ENCODE data around the gene NKAIN2. TPM values are rescaled to one million over a fixed set of nuclear protein-coding genes. Genes with fewer than 3 reads are reported as not detected.

NKAIN2 gene
- total RNA-seq, 1 experiment from 2014 or later, result 1.1 TPM

DNA sequence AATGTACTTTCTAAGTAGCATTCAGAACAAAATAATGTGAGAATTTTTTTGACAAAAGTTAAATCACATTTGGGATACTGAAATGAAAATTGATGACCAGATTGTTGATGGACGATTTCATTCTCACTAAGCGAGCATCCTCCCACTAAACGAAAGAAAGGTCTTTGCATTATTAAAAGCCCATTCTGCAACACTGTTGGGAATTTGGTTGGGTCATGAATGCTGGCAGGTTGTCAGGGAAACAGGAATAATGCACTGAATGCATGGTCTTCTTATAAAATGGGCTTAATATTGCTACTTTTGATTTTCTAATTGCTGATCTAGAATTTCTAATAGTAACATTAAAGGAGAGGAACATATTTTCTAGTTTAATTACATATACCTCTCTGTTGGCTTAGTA lies 229.8 kb downstream of the NKAIN2 start:
- no peak for DNase-seq
- no peaks in the 10 kb centered on the region for H3K27me3 ChIP-seq (ENCODE audit: control insufficient read depth, insufficient read depth, low read length)
- H3K36me3 ChIP-seq (replicated peaks; ENCODE audit: control insufficient read depth, insufficient read depth, low read length), result no peaks in the 10 kb centered on the region
- H3K4me3 ChIP-seq (ENCODE audit: insufficient read depth, low read depth, low read length), result no peak overlapping the region

DNA sequence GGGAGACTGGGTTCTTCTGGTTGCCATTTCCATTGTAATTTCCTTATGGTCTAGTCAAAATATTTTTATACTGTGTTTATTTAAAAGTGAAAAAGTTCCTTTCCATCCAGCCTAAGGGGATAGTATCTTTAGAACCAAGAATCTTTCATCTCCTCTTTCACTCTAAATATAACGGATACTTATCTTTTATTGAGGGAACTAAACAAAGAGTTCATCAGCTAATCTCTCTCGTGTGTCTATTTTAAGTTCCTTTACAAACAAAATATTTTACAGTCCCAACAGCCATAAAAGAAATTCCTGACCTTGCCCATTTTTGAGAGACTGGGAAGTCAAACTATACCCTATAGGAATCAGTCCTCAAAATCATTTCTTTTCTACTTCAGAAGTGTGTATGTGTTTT lies 232.7 kb downstream of the NKAIN2 start:
- Histone ChIP-seq H3K27me3 (ENCODE audit: control insufficient read depth, insufficient read depth, low read length) (no peaks in the 10 kb centered on the region), H3K4me3 (ENCODE audit: insufficient read depth, low read depth, low read length) (no peak overlapping the region), H3K36me3 (replicated peaks; ENCODE audit: control insufficient read depth, insufficient read depth, low read length) (no peaks in the 10 kb centered on the region)
- DNase-seq, result no peak

GRCh38 chr6:124040655-124041054 lies 237.0 kb downstream of the NKAIN2 start:
- DNase-seq, result no peak
- H3K27me3 ChIP-seq (ENCODE audit: control insufficient read depth, insufficient read depth, low read length), result no peaks in the 10 kb centered on the region
- H3K36me3 ChIP-seq (replicated peaks; ENCODE audit: control insufficient read depth, insufficient read depth, low read length), result no peaks in the 10 kb centered on the region
- H3K4me3 ChIP-seq (ENCODE audit: insufficient read depth, low read depth, low read length), result no peak overlapping the region

DNA sequence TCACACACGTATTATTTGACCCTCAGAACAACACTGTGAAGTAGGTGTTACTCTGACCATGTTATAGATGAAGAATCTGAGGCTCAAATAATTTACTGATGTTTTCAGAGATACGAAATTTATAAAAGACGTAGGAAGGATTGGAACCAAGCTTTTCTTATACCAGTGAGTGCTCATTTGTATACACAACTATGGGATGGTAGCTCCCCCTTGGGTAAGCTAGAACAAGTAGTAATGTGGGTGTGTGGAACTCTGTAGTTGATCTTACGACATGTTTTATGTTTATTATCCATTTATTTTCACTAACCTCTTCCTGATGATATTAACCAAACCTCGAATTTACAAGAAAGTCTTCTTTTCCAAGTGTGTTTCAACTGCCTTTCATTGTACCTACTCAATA lies 248.5 kb downstream of the NKAIN2 start:
- Histone ChIP-seq H3K36me3 (replicated peaks; ENCODE audit: control insufficient read depth, insufficient read depth, low read length) (no peaks in the 10 kb centered on the region), H3K4me3 (ENCODE audit: insufficient read depth, low read depth, low read length) (no peak overlapping the region), H3K27me3 (ENCODE audit: control insufficient read depth, insufficient read depth, low read length) (no peaks in the 10 kb centered on the region)
- DNase-seq, result no peak

DNA sequence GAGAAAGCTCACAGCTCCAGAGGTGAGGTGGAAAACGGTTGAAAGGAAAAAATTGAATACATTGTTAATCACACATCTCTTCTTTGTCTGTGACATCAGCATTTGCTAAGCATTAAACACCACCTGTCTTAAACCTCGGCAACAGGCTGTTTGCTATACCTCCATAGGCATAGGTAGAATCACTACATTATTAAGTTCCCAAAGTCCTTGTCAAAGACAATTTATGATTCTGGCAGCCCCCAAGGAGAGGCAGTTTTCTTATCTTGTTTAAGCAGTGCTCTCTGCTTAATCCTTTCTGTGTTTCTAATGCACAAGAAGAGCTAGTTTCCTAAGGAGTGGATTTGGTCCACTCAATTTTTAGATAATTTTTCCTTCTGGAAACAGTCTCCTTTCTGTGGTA lies 249.7 kb downstream of the NKAIN2 start:
- no peaks in the 10 kb centered on the region for H3K36me3 ChIP-seq (replicated peaks; ENCODE audit: control insufficient read depth, insufficient read depth, low read length)
- DNase-seq, result no peak
- H3K4me3 ChIP-seq (ENCODE audit: insufficient read depth, low read depth, low read length), result no peak overlapping the region

GRCh38 chr6:124054034-124054433 lies 250.4 kb downstream of the NKAIN2 start:
- Histone ChIP-seq H3K27me3 (ENCODE audit: control insufficient read depth, insufficient read depth, low read length) (no peaks in the 10 kb centered on the region), H3K4me3 (ENCODE audit: insufficient read depth, low read depth, low read length) (no peak overlapping the region), H3K36me3 (replicated peaks; ENCODE audit: control insufficient read depth, insufficient read depth, low read length) (no peaks in the 10 kb centered on the region)
- DNase-seq, result no peak

More for the DNA sequence above, 249.7 kb downstream of the NKAIN2 start:
- H3K27me3 ChIP-seq (ENCODE audit: control insufficient read depth, insufficient read depth, low read length), result no peaks in the 10 kb centered on the region

DNA sequence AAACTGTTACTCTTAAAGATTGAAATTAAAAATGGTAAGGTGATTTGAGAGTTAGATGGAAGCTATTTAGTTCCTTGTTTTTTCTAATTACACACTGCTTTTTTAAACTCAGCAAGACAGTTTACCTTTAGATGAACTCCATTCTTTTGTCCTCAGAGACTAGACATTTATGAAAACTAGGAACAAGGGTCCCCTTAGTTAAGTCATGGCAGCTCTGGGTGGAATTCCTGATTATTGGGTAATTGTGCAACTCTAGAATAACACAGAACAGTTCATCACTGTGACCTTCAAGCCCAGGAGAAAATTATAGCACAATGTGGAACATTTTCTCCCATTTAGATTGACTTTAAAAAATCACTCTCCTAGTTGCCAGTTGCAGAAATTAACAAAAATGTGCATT lies 251.7 kb downstream of the NKAIN2 start:
- Histone ChIP-seq H3K36me3 (replicated peaks; ENCODE audit: control insufficient read depth, insufficient read depth, low read length) (no peaks in the 10 kb centered on the region), H3K27me3 (ENCODE audit: control insufficient read depth, insufficient read depth, low read length) (no peaks in the 10 kb centered on the region), H3K4me3 (ENCODE audit: insufficient read depth, low read depth, low read length) (no peak overlapping the region)
- no peak for DNase-seq

DNA sequence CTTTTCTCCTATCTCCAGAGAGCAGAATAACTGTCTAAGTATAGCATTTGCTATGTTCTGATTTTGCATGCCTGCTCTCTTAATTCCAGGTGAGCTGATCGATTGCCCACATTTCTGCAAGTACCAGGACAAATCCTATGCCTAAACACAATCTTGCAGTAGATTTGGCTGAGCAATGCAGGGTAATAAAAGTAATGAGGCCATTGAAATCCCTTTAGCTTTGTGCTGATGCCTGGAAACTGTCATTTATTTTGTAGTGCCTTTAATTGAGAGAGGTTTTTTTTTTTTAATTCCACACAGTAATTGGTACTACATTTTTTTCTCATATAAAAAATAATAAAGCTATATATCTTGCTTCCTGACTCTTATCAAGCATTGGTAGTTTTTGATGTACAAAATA lies 252.3 kb downstream of the NKAIN2 start:
- DNase-seq, result no peak
- Histone ChIP-seq H3K27me3 (ENCODE audit: control insufficient read depth, insufficient read depth, low read length) (no peaks in the 10 kb centered on the region), H3K36me3 (replicated peaks; ENCODE audit: control insufficient read depth, insufficient read depth, low read length) (no peaks in the 10 kb centered on the region), H3K4me3 (ENCODE audit: insufficient read depth, low read depth, low read length) (no peak overlapping the region)

- no peaks in the 10 kb centered on the region for H3K27me3 ChIP-seq (ENCODE audit: control insufficient read depth, insufficient read depth, low read length)
- H3K4me3 ChIP-seq (ENCODE audit: insufficient read depth, low read depth, low read length), result no peak overlapping the region
- H3K36me3 ChIP-seq (replicated peaks; ENCODE audit: control insufficient read depth, insufficient read depth, low read length), result no peaks in the 10 kb centered on the region
- DNase-seq, result no peak
Observed at GRCh38 chr6:124056407-124057334, 253.0 kb downstream of the NKAIN2 start.

- Histone ChIP-seq H3K27me3 (ENCODE audit: control insufficient read depth, insufficient read depth, low read length) (no peaks in the 10 kb centered on the region), H3K4me3 (ENCODE audit: insufficient read depth, low read depth, low read length) (no peak overlapping the region), H3K36me3 (replicated peaks; ENCODE audit: control insufficient read depth, insufficient read depth, low read length) (no peaks in the 10 kb centered on the region)
- no peak for DNase-seq
Observed at GRCh38 chr6:124057461-124057860, 253.8 kb downstream of the NKAIN2 start.

DNA sequence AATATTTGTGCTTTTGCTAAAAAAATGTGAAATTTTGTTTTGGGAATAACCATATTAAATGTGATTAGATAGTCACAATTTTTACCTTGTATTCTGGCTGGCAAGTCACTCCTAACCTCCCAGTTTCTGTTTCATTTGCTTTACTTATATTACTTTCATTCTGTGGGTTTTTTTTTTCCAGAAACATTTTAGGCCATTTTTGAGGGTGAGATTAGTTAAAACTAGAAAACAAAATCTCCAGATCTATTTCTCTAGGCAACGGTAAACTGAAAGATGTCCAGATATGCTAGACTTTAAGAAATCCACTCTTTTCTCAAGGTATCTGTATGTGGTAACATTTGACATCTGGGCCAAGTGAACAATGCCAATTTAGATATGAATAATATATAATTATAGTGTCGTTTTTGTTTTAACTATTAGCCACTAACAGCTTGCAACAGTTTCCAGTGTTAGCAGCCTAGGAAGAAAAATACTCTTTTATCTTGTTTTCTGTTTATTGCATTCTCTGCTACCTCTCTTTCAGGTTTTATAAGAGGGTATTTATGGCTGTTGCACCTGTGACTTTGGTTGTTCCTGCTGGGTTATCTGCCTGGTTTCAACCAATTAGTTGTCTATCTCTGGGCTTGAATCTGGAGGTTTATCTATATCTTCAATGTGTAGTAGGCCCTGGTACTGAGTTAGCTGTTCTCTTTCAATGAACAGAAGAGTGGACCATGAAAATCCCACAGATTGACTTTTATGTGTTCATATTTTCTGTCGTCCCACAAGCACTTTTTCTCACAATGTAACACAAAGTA lies 260.9 kb downstream of the NKAIN2 start:
- H3K36me3 ChIP-seq (replicated peaks; ENCODE audit: control insufficient read depth, insufficient read depth, low read length), result no peaks in the 10 kb centered on the region
- no peak for DNase-seq
- no peak overlapping the region for H3K4me3 ChIP-seq (ENCODE audit: insufficient read depth, low read depth, low read length)
- H3K27me3 ChIP-seq (ENCODE audit: control insufficient read depth, insufficient read depth, low read length), result no peaks in the 10 kb centered on the region

DNA sequence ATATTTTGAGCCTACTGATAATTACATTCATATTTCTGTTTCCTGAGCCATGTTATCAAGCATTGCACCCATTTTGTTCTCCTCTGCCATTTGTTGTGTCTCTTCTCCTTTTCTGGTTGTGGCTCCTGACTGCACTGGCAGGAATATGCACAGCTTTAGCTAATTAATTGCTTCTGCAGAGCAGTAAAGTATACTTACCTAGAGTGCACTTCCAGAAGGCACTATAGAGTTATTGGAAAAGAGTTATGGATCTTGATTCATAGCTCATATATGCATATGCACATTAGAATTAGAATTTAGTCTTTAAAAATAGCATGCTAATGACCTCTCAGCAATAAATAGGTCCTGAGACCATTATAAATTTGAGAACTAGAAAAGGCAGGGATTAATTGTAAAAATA lies 262.6 kb downstream of the NKAIN2 start:
- H3K36me3 ChIP-seq (replicated peaks; ENCODE audit: control insufficient read depth, insufficient read depth, low read length), result no peaks in the 10 kb centered on the region
- DNase-seq, result no peak

DNA sequence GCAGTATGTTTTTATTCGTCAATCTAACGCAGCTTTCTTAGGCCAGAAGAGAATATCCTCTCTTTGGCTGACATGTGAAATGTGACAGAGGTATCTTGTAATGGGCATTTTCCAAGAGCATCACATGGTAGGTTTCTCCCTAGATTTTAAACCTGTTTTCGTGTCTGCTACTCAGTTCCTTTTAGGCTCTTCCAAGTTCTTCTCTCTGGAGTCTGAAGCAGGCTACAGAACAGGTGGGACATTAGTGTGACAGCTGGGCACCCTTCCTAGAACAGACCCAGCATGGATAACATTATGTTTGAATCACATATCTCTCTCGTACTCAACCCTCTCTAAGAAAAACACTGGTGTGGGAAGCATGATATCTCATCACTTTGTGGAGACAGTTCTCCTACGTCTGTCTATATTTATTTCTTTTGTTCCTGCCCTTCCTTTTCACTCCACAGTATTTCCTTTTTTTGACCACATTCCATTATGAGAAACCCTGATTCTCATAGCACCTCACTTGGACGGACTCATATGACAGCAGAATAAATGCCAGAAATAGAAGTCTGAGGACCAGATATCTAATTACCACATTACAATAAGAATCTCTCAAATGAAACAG lies 263.4 kb downstream of the NKAIN2 start:
- no peak for DNase-seq
- H3K4me3 ChIP-seq (ENCODE audit: insufficient read depth, low read depth, low read length), result no peak overlapping the region
- H3K36me3 ChIP-seq (replicated peaks; ENCODE audit: control insufficient read depth, insufficient read depth, low read length), result no peaks in the 10 kb centered on the region
- H3K27me3 ChIP-seq (ENCODE audit: control insufficient read depth, insufficient read depth, low read length), result no peaks in the 10 kb centered on the region

More for the DNA sequence above, 262.6 kb downstream of the NKAIN2 start:
- Histone ChIP-seq H3K27me3 (ENCODE audit: control insufficient read depth, insufficient read depth, low read length) (no peaks in the 10 kb centered on the region), H3K4me3 (ENCODE audit: insufficient read depth, low read depth, low read length) (no peak overlapping the region)

GRCh38 chr6:124069230-124069950 lies 265.7 kb downstream of the NKAIN2 start:
- H3K36me3 ChIP-seq (replicated peaks; ENCODE audit: control insufficient read depth, insufficient read depth, low read length), result no peaks in the 10 kb centered on the region
- no peak for DNase-seq
- no peaks in the 10 kb centered on the region for H3K27me3 ChIP-seq (ENCODE audit: control insufficient read depth, insufficient read depth, low read length)
- H3K4me3 ChIP-seq (ENCODE audit: insufficient read depth, low read depth, low read length), result no peak overlapping the region

All from H7 (cell line).